GM18508 (cell line): Measurements from ENCODE around the gene ZNF853.
"Not testable (repeated sequence)": the region's sequence is repeated elsewhere in the genome, so short reads cannot be mapped to it uniquely, and the experiment has no call there.

Experiments
- ATAC-seq: cut with Tn5 transposase; IDR thresholded peaks from one replicate; pipeline ENCODE4 v1.9.1; 2021; ENCODE audit warnings: moderate number of reproducible peaks; ENCODE audit not compliant: insufficient read depth, unreplicated experiment

Gene ZNF853

DNA sequence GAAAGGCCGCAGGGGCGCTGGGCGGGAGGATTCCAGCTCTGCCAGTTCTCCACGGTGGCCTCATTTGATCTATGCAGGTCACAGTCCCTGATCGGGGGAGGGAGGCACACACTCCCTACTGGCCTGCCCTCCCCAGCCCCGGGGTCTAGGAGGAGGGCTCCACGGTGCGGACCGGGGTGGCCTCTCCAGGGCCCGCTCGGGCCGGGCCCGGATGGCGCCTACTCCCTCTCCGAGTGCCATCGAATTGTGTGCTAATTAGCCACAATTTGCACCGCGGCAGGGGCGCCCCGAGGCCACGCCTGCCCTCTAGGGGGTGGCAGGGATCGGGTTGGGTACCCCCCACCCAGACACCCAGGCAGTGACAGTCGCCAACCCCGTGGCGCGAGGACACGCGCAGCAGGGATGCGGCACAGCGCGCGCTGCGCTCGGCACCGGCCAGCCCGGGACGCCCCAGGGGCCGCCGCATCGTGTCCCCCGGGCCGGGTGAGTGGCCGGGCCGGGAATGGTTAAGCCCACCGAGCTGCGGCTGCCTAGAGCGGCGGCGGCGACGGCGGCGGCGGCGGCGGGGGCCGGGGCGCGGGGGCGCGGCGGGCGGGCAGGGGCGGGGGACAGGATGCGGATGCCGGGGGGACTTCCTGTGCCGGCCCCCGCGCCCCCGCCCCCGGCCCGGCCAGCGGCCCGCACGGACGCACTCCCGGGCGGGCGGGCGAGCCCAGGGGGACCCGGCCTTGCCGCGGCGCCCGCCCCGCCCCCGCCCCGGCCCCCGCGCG lies at the start of gene ZNF853:
TSS of gene ZNF853 (plus strand) at position 658 of the 770 bp plus-strand sequence. CDS start 565 bp downstream, outside the sequence.
- ATAC-seq = no peak

DNA sequence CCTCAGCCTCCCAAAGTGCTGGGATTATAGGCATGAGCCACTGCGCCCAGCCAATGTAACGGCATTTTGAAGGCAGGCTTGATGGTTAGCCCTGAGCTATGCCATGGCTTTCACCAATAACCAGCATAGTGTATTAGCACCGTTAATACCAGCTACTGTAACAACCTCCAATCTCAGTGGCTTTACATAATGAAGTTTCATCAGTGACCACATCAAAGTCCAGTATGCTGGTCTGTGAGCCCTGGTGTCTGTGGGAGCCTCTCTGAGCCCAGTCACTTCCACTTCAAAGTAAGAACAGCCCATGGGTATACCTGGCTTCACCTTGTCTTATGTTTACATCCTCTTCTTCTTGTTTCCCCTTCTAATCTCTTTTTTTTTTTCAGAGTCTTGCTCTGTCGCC lies 49.8 kb upstream of the ZNF853 start:
- ATAC-seq = no peak

DNA sequence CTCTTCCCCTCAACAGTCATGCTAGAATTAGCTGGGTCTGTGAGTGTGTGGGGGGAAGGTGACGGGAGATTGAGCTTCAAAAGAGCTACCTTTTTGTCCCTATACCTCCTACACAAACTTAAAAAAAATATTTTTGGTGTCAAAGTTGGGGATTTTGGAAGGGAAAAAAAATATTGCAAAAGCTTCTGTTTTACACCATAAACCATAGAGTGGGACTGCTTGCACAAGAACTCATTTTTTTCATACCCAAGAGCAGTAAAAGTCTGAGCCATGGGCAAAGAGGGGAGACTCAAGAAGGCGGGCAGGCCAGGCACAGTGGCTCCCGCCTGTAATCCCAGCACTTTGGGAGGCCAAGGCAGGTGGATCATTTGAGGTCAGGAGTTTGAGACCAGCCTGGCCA lies 47.5 kb upstream of the ZNF853 start:
- ATAC-seq = no peak

DNA sequence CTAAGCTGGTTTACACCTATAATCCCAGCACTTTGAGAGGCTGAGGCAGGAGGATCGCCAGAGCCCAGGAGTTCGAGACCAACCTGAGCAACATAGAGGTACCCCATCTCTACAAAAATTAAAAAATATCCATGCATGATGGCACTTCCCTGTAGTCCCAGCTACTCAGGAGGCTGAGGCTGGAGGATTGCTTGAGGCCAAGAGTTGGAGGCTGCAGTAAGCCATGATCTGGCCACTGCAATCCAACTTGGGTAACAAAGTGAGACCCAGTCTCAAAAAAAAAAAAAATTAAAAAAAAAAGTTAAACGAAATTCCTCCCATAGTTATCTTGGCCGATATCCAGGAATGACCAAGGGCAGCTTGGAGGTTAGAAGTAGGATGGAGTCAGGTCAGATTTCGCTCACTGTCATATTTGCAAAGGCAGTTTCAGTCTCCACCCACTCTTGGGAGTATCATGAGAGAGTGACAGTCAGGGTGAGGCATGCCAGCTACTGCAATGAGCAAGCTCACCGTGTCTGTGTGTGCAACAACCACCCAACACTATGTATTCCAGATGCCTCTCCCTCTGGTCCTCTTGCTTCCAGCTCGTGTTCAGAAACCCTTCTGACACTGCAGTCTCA lies 44.1 kb upstream of the ZNF853 start:
- no peak for ATAC-seq

DNA sequence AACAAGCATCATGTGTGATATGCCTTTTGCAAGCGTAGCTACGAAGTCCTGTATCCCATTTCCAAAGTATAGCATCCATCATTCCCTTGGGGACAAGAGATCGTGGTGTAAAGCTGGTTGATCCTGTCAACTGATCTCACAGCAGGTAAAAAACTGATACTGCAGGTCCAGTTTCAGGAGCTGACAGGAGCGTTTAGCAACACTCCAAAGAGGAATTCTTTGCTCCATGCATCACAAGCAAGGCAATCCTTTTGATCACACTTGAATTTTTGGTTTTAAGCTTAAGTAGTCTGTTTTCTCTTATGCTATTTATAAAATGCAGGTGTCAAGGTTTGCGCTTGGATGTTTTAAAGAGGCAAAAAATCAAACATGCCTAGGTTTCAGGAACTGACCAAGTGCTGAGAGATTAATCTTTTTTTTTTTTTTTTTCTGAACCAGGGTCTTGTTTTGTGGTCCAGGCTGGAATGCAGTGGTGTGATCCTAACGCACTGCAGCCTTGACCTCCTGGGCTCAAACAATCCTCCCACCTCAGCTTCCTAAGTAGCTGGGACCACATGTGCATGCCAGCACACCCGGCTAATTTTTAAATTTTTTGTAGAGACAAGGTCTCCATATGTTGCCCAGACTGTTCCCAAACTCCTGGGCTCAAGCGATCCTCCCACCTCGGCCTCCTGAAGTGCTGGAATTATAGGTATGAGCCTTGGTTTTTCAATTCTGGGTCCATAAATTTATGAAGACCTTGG lies 40.0 kb upstream of the ZNF853 start:
- ATAC-seq = no peak

DNA sequence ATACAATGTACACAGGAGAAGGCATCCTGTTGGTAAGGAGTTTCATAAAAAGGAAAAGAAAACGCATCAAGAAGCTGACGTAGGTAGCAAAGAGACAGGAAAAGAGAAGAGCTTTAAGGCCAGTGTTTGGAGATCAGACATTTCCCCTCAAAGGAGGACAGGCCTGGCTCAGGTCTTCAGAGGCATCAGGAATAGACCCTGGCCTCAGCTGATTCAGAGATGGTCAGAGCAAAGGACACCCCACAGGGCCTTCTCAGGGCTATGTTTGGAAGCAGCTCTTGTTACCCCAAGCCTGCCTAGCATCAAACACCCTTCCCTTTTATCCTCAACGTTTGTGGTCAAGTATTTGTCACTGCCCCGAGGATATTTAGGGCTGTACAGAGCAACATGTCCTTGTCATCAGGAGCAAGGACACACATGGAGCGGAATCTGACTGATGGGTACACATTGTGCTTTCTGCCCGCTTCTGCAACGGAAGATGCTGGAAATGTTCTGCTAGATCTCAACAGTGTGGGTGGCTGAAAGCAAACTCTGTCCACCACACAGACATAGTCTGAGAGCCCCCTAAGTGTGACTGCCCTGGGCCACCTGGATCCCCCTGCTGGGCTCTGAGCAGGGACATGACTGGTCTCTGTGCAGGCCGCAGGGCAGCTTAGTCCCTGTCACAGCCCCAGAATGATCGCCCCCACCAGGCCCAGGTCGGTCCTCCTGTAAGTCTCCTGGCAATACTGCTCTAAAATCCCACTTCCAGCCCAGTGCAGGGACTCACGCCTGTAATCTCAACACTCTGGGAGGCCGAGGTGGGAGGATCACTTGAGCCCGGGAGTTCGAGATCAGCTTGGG lies 39.2 kb upstream of the ZNF853 start:
- ATAC-seq = no peak

DNA sequence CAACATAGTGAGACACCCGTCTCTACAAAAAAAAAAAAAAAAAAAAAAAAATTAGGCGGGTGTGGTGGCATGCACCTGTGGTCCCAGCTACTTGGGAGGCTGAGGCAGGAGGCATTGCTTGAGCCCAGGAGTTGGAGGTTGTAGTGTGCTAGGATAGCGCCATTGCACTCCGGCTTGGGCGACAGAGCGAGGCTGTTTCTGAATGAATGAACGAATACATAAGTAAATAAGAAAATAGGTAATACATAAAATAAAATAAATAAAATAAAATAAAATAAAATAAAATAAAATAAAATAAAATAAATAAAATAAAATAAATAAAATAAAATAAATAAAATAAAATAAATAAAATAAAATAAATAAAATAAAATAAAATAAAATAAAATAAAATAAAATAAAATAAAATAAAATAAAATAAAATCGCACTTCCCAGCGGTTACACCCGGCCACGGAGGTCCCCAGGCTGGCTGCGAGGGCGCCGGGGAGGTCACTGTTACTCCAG lies 38.5 kb upstream of the ZNF853 start:
- not testable (repeated sequence) for ATAC-seq

DNA sequence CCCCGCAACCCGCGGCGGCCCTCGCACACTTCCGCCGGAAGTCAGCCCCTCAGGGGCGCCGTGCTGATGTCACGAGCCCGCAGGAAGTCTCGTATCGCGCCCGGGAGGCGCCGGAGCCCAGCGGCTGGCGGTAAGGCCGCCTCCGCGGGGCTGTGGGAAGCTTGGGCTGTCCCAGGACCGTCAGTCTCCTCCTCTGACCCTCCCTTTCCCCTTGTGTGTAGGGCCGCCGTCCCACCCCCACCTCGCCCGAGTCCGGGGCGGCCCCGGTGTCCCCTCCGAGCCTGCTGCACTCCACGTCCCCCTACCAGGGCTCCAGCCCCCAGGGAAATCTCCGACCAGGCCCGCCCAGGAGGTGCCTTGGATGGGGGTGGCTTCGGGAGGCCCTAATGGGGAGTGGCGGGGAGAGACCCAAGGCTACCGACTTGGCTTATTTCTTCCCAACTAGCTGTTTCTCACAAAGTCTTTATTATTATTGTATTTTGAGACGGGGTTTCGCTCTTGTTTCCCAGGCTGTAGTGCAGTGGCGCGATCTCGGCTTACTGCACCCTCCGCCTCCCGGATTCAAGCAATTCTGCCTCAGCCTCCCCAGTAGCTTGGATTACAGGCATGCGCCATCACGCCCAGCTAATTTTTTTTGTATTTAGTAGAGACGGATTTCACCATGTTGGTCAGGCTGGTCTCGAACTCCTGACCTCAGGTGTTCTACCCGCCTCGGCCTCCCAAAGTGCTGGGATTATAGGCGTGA lies 37.9 kb upstream of the ZNF853 start, which contains the start of gene ZDHHC4:
TSS of gene ZDHHC4 (plus strand) at position 86 of the 745 bp plus-strand sequence. CDS start 3,108 bp downstream, outside the sequence.
- ATAC-seq = peak; percentile 80

DNA sequence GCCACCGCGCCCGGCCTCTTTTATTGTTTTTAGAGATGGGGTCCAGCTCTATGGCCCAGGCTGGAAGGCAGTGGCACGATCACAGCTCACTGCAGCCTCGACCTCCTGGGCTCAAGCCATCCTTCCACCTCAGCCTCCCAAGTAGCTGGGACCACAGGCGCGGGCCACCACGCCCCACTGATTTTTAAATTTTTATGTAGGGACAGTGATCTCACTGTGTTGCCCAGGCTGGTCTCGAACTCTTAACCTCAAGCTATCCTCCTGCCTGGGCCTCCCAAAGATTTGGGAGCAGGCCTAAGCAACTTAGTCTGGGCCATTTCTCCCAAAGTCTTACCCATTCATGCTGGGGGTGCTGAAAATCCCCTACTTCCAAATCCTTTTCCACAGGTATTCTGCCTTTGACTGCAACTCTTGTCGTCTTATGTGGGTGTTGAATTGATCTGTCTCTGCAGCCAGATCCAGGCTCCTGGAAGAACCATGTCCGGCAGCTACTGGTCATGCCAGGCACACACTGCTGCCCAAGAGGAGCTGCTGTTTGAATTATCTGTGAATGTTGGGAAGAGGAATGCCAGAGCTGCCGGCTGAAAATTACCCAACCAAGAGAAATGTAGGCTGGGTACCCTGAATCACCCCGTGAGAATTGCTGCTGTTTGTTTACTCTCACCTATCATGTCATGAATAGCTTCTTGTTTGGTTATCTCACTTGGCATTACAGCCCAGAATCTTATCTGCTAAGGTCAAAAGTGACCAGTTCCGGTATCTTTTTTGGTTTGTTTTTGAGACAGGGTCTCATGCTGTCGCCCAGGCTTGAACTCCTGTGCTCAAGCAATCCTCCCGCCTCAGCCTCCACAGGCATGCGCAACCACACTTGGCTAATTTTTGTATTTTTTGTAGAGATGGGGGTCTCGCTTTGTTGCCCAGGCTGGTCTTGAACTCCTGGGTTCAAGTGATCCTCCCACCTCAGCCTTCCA lies 37.0 kb upstream of the ZNF853 start:
- ATAC-seq = no peak

DNA sequence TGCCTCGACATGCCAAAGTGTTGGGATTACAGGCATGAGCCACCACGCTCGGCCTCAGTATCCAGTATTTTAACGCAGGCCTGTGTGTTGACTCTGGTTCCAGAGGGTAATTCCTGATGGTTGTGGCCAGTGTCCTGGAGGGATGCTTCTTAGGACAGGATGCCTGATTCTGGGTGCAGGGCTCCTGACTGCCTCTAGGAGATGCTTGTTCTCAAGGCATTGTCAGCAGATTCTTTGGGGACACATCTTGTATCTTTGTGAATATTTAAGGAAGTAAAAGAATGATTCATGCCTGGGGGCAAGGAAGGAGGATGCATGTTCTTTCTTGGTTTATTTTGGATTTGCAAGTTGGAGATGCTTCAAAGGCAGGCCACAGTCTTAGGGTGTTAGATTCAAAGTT lies 36.0 kb upstream of the ZNF853 start:
- ATAC-seq = no peak

DNA sequence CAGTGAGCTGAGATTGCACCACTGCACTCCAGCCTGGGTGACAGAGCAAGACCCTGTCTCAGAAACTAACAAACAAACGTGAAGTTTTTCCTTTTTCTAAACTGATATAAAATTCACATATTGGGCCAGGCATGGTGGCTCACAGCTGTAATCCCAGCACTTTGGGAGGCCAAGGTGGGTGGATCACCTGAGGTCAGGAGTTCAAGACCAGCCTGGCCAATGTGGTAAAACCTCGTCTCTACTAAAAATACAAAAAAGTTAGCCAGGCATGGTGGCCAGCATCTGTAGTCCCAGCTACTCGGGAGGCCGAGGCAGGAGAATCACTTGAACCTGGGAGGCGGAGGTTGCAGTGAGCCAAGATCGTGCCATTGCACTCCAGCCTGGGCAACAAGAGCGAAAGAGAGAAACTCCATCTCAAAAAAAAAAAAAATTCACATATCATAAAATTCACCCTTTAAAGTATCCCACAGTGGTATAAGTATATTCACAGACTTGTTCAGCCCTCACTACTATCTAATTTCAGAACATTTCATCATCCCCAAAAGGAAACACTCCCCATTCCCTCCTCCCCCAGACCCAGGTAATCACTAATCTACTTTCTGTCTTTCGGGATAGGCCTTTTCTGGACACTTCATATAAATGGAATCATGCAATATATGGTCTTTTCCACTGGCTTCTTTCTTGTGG lies 29.5 kb upstream of the ZNF853 start:
- not testable (repeated sequence) for ATAC-seq

DNA sequence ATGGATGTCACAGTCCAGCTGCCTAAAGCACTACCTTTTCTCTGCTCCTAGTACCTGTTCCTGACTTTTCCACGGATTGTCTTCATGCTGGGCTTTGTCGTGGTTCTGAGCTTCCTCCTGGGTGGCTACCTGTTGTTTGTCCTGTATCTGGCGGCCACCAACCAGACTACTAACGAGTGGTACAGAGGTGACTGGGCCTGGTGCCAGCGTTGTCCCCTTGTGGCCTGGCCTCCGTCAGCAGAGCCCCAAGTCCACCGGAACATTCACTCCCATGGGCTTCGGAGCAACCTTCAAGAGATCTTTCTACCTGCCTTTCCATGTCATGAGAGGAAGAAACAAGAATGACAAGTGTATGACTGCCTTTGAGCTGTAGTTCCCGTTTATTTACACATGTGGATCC lies 26.8 kb upstream of the ZNF853 start:
- ATAC-seq = no peak

DNA sequence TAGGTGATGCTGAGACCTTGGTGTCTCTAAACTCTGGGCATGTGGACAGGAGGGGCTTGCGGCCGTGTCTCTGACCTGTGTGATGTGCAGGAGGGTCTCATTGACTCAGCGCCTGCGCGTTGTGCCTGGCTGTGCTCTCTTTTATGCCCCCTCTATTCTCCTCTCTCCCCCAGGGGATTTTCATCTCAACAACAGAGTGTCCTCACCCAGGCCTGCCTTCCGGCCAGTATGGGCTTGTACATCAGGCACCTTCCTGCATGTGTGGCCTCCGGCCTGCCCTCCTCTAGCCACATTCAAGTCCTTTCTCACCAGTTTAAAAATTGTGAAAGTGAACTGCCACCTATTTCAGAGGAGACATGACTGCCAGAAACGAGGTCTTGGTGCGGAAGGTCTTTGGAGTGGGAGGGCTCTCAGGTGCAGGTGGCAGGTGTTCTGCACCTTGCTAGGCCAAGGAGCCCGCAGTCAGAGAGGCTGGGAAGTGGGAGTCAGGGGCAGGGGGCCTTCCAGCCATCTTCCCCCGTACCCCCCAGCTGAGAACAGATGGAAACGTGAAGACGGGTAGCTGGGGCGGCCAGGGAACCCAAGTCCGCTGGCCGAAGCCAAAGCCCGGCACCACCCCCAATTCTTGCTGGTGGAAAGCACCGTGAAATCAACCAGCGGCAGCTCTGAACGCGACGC lies 26.1 kb upstream of the ZNF853 start:
- ATAC-seq = no peak

DNA sequence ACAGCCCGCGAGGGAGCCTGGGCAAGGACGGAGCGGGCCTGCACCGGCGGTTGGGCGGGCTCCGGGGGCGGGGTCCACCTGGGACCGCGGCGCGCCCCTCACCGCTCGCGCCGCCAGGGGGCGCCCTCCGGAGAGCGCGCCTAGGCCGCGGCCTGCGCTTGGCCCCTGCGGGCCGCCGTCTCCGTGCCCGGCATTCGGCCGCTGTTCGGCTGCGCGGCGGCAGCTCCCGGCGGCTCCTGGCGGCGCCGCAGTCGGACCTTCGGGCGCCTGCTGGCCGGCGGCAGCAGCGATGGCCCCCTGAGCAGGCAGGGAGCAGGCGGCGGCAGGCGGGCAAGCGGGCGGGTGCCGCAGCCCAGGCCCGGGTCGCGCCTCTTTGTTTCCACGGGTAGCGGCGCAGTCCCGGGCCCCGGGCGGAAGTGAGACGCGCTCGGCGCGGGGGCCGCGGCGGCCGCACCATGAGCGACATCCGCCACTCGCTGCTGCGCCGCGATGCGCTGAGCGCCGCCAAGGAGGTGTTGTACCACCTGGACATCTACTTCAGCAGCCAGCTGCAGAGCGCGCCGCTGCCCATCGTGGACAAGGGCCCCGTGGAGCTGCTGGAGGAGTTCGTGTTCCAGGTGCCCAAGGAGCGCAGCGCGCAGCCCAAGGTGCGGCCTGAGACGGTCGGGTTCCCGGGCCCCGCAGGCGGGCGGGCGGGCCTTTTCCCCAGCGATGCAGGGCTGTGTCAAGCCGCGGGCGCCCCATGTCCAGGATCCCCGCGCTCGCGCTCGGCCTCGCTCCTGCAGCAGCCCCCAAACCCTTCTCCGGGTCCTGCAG lies 25.4 kb upstream of the ZNF853 start, which contains the start of gene INTS15:
TSS of gene INTS15 (plus strand) at position 193 of the 816 bp plus-strand sequence. CDS start at position 456, 263 bp downstream.
- peak; percentile 56 for ATAC-seq

DNA sequence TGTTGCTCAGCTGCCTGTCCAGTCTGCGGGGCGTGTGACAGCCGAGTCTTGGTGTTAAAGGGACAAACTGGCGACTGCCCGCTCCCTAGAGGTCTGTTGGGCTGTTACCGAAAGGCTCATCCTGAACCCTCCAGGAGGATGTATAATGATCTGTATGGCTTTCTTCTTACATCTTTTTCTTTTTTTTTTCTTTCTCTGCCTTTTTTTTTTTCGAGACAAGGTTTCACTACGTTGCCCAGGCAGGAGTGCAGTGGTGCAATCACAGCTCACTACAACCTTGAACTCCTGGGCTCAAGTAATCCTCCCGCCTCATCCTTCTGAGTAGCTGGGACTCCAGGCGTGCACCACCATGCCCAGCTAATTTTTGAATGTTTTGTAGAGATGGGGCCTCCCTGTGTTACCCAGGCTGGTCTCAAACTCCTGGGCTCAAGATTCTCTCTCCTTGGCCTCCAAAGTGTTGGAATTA lies 24.7 kb upstream of the ZNF853 start:
- peak; percentile 8 for ATAC-seq

DNA sequence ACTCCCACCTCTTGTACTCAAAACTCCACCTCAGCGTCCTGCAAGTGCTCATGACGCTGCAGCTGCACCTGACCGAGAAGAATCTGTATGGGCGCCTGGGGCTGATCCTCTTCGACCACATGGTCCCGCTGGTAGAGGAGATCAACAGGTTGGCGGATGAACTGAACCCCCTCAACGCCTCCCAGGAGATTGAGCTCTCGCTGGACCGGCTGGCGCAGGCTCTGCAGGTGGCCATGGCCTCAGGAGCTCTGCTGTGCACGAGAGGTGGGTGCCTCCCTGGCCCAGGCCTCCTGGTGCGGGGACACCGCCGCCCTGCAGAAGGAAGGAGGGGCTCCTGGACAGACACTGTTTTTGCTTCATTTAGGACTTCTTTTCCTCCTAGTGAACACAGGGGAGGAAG lies 15.3 kb upstream of the ZNF853 start:
- no peak for ATAC-seq
